Testis (tissue), 3 donors: ENCODE results near the gene CTF1. TPM values are rescaled to one million over a fixed set of nuclear protein-coding genes. Genes with fewer than 3 reads are reported as not detected.
"Not testable (repeated sequence)": the region's sequence is repeated elsewhere in the genome, so short reads cannot be mapped to it uniquely, and the experiment has no call there.

Source experiments
- DNase-seq: peaks from one replicate; pipeline ENCODE4 v3.0.0-alpha.2; 2019
- H3K27ac ChIP-seq, 2 donors: fragments of 200-600 bp; sonication (generic); one replicate each; pipeline ENCODE4 v1.5.1; 2019
- H3K27me3 ChIP-seq: fragments of 200-600 bp; sonication (generic); one replicate; pipeline ENCODE4 v1.5.1; 2019
- H3K36me3 ChIP-seq: fragments of 200-600 bp; sonication (generic); one replicate; pipeline ENCODE4 v1.5.1; 2017; ENCODE audit warnings: low read depth; ENCODE audit errors: missing control alignments
- H3K4me1 ChIP-seq: fragments of 200-600 bp; sonication (generic); one replicate; pipeline ENCODE4 v1.5.1; 2019
- H3K4me3 ChIP-seq, 2 donors: fragments of 200-600 bp; sonication (generic); one replicate each; pipeline ENCODE4 v1.5.1; 2017 to 2019
- H3K9me3 ChIP-seq: fragments of 200-600 bp; sonication (generic); one replicate; pipeline ENCODE4 v1.5.1; 2017
- CTCF ChIP-seq, 3 experiments: fragments of 450-650 bp in 2 of 3; fragments of 200-600 bp in 1 of 3; sonication (generic) in 1 of 3; IDR thresholded peaks; one replicate each; pipeline ENCODE4 v1.5.1; 2016 to 2019; ENCODE audit warnings: antibody characterized with exemption in 3 of 3, mild to moderate bottlenecking in 2 of 3, moderate library complexity in 1 of 3
- POLR2A ChIP-seq: fragments of 450-650 bp; IDR thresholded peaks from one replicate; pipeline ENCODE4 v1.6.1; 2017; ENCODE audit warnings: antibody characterized with exemption, mild to moderate bottlenecking, moderate library complexity
- WGBS, 2 donors: methylation state at CpG; one replicate each; pipeline ENCODE4 v1.1.5; 2018; 5-methylcytosine and 5-hydroxymethylcytosine counted together
- intact Hi-C: fragments of 100-400 bp; cut with DNase I; formaldehyde crosslinking; loops from one replicate; pipeline ENCODE4 v1.15.1; 2023; ENCODE audit warnings: low total_unique reads
- polyA plus RNA-seq: library from polyadenylated mRNA; stranded (reverse); fragments of 350-450 nt; fragmentation: Illumina TruSeq; extraction: RNeasy Lipid Tissue Mini Kit (QIAGEN cat#74804); gene quantifications from one replicate; pipeline ENCODE4 v1.2.3, GENCODE V29; 2014; ENCODE audit warnings: low read depth, low replicate concordance; ENCODE audit not compliant: insufficient read depth
- total RNA-seq, 2 donors: library from RNA; depleted of rRNA; stranded (reverse); fragments of >200 nt; gene quantifications; one replicate each; pipeline ENCODE4 v1.2.3, GENCODE V29; 2016

CTF1 gene
- total and polyA plus RNA-seq, 3 donors from 2014 or later, result 5.6 to 9.0 (median 5.9) TPM

- Histone ChIP-seq H3K4me1 (no peaks in the 10 kb centered on the region), H3K27me3 (no peaks in the 10 kb centered on the region), H3K4me3 (no peak overlapping the region), H3K27ac (no peak overlapping the region), H3K9me3 (no peaks in the 10 kb centered on the region), H3K36me3 (no peaks in the 10 kb centered on the region)
- TF ChIP-seq POLR2A (no peak), CTCF (IDR thresholded peaks at IDR 0.05) (no peak)
- DNase-seq, result no peak
- WGBS, 2 donors, result 83 to 88% methylated on average over 3 of the region's 3 CpGs
- intact Hi-C loops, result no loop called here
Observed at GRCh38 chr16:30858111-30858495, 38.3 kb upstream of the CTF1 start.

- H3K4me3 ChIP-seq, result no peak overlapping the region
- H3K9me3 ChIP-seq, result no peaks in the 10 kb centered on the region
- H3K27me3 ChIP-seq, result no peaks in the 10 kb centered on the region
- no peak for TF ChIP-seq CTCF (IDR thresholded peaks at IDR 0.05)
- no peak for DNase-seq
- H3K27ac ChIP-seq, result no peak overlapping the region
- H3K4me1 ChIP-seq, result no peaks in the 10 kb centered on the region
- WGBS, 2 donors, result 88% methylated on average over 4 of the region's 4 CpGs
- intact Hi-C loops, result no loop called here
- H3K36me3 ChIP-seq, result no peaks in the 10 kb centered on the region
Observed at GRCh38 chr16:30858829-30859423, 37.5 kb upstream of the CTF1 start.

- WGBS, 2 donors, result 78 to 86% methylated on average over 7 of the region's 7 CpGs
- intact Hi-C loops, H3K36me3 ChIP-seq, DNase-seq, H3K27me3 ChIP-seq, H3K27ac ChIP-seq, H3K4me1 ChIP-seq, H3K4me3 ChIP-seq, H3K9me3 ChIP-seq: not testable (repeated sequence)
Observed at GRCh38 chr16:30860729-30861128, 35.7 kb upstream of the CTF1 start.

GRCh38 chr16:30863178-30863577, 33.2 kb upstream of the CTF1 start:
- H3K36me3 ChIP-seq, H3K4me1 ChIP-seq, intact Hi-C loops, H3K9me3 ChIP-seq, H3K27me3 ChIP-seq, H3K27ac ChIP-seq, DNase-seq, H3K4me3 ChIP-seq: not testable (repeated sequence)
- 82 to 87% methylated on average over 3 of the region's 3 CpGs for WGBS, 2 donors

GRCh38 chr16:30866031-30866430, 30.4 kb upstream of the CTF1 start:
- H3K4me1 ChIP-seq, result no peaks in the 10 kb centered on the region
- DNase-seq, result no peak
- H3K27me3 ChIP-seq, result no peaks in the 10 kb centered on the region
- H3K36me3 ChIP-seq, result no peaks in the 10 kb centered on the region
- H3K9me3 ChIP-seq, result no peaks in the 10 kb centered on the region
- WGBS, 2 donors, result 75 to 77% methylated on average over 6 of the region's 6 CpGs
- intact Hi-C loops, result no loop called here
- H3K4me3 ChIP-seq, result no peak overlapping the region
- TF ChIP-seq POLR2A (no peak), CTCF (IDR thresholded peaks at IDR 0.05) (no peak)
- H3K27ac ChIP-seq, result no peak overlapping the region

- intact Hi-C loops, result no loop called here
- H3K4me3 ChIP-seq, result no peak overlapping the region
Observed at GRCh38 chr16:30867747-30868146, 28.7 kb upstream of the CTF1 start.

More at GRCh38 chr16:30867747-30868146, 28.7 kb upstream of the CTF1 start:
- no peak for DNase-seq
- H3K9me3 ChIP-seq, result no peaks in the 10 kb centered on the region
- no peaks in the 10 kb centered on the region for H3K4me1 ChIP-seq
- TF ChIP-seq POLR2A, result no peak
- no peak for TF ChIP-seq CTCF (IDR thresholded peaks at IDR 0.05)
- 88 to 90% methylated on average over 5 of the region's 5 CpGs for WGBS, 2 donors
- no peaks in the 10 kb centered on the region for H3K27me3 ChIP-seq
- H3K27ac ChIP-seq, result no peak overlapping the region
- H3K36me3 ChIP-seq, result no peaks in the 10 kb centered on the region
